ENCODE data around the gene SAMD1.

- no peak for TF ChIP-seq CTCF (IDR thresholded peaks at IDR 0.05)
- TF ChIP-seq POLR2A (IDR thresholded peaks at IDR 0.05): no peak
- TF ChIP-seq POLR2AphosphoS5 (IDR thresholded peaks at IDR 0.05): no peak
Measured at GRCh38 chr19:14110650-14111049, 20.1 kb upstream of the SAMD1 start.

Measured in breast epithelium (tissue), 3 donors.